ENCODE data around the gene KIF26A. TPM values are rescaled to one million over a fixed set of nuclear protein-coding genes. Genes with fewer than 3 reads are reported as not detected.

The KIF26A gene
- total and polyA plus RNA-seq, 7 donors: 0.99 to 3.2 (median 1.8) TPM

GRCh38 chr14:104140463-104141331, 2.3 kb downstream of the KIF26A start:
- peak; percentile 5 to 34 for DNase-seq
- no peak for TF ChIP-seq CTCF (IDR thresholded peaks at IDR 0.05)
- peaks cover 9% of the 10 kb centered on the region for H3K4me1 ChIP-seq
- no peak overlapping the region for H3K27ac ChIP-seq
- 76 to 87% (median 84%) methylated on average over 12 of the region's 12 CpGs for WGBS, 3 donors
- H3K4me3 ChIP-seq: peak overlapping the region; percentile 68
- intact Hi-C loops (cut with DNase I): loop anchor here in 1 of 2 donors (5.0 kb wide), 1 partner anchor 497 kb away; no protein-coding TSS in a partner anchor
- ATAC-seq: no peak
- no peaks in the 10 kb centered on the region for H3K36me3 ChIP-seq (ENCODE audit: insufficient read depth in 1 of 2, low read depth in 1 of 2)
- H3K9me3 ChIP-seq: no peaks in the 10 kb centered on the region
- H3K27me3 ChIP-seq (ENCODE audit: insufficient read depth in 3 of 3, low read length in 2 of 3): peaks cover 0 to 42% (median 17%) of the 10 kb centered on the region in 3 donors

- intact Hi-C loops (cut with DNase I): loop anchor here in 1 of 2 donors (5.0 kb wide), 1 partner anchor 496 kb away; no protein-coding TSS in a partner anchor
- ATAC-seq (no peak), DNase-seq (peak; percentile 10 to 30)
- Histone ChIP-seq H3K4me3 (no peak overlapping the region), H3K36me3 (ENCODE audit: insufficient read depth in 1 of 2, low read depth in 1 of 2) (no peaks in the 10 kb centered on the region), H3K4me1 (peaks cover 9% of the 10 kb centered on the region), H3K9me3 (no peaks in the 10 kb centered on the region), H3K27ac (no peak overlapping the region), H3K27me3 (ENCODE audit: insufficient read depth in 3 of 3, low read length in 2 of 3) (peaks cover 0 to 34% (median 9%) of the 10 kb centered on the region in 3 donors)
- 83 to 92% (median 90%) methylated on average over 13 to 15 of the region's 15 CpGs for WGBS, 3 donors
- no peak for TF ChIP-seq CTCF (IDR thresholded peaks at IDR 0.05)
Measured at GRCh38 chr14:104141621-104142091, 3.3 kb downstream of the KIF26A start.

- H3K4me1 ChIP-seq: peaks cover 7% of the 10 kb centered on the region
- 82 to 87% (median 85%) methylated on average over 10 to 11 of the region's 11 CpGs for WGBS, 3 donors
- DNase-seq: peak in 1 of 2 donors; percentile 40
Measured at GRCh38 chr14:104142136-104142945, 4.0 kb downstream of the KIF26A start.

More at GRCh38 chr14:104142136-104142945, 4.0 kb downstream of the KIF26A start:
- peaks cover 0 to 31% (median 6%) of the 10 kb centered on the region in 3 donors for H3K27me3 ChIP-seq (ENCODE audit: insufficient read depth in 3 of 3, low read length in 2 of 3)
- no peak for TF ChIP-seq CTCF (IDR thresholded peaks at IDR 0.05)
- intact Hi-C loops (cut with DNase I): loop anchor here in 1 of 2 donors (5.0 kb wide), 1 partner anchor 495 kb away; no protein-coding TSS in a partner anchor
- no peak overlapping the region for H3K27ac ChIP-seq
- no peak for ATAC-seq
- no peaks in the 10 kb centered on the region for H3K9me3 ChIP-seq
- no peak overlapping the region for H3K4me3 ChIP-seq
- H3K36me3 ChIP-seq (ENCODE audit: insufficient read depth in 1 of 2, low read depth in 1 of 2): no peaks in the 10 kb centered on the region

Data from psoas muscle (tissue), 8 donors.